RPMI8226 (cell line): ENCODE data around the gene AHSP.
A peak's percentile ranks its signal among the peaks of the same experiment; 100 is the strongest.
"Not testable (repeated sequence)": the region's sequence is repeated elsewhere in the genome, so short reads cannot be mapped to it uniquely, and the experiment has no call there.

ENCODE experiments used
- DNase-seq: peaks from one replicate; pipeline ENCODE4 v3.0.0-alpha.2; 2015

The AHSP gene

GRCh38 chr16:31501226-31501965 lies 26.3 kb upstream of the AHSP start:
- DNase-seq, result no peak

GRCh38 chr16:31501966-31502348 lies 25.7 kb upstream of the AHSP start:
- DNase-seq, result no peak

GRCh38 chr16:31502981-31503380 lies 24.7 kb upstream of the AHSP start:
- DNase-seq, result no peak

GRCh38 chr16:31503555-31503954 lies 24.1 kb upstream of the AHSP start:
- DNase-seq, result not testable (repeated sequence)

- no peak for DNase-seq
Measured at GRCh38 chr16:31504159-31504558, 23.5 kb upstream of the AHSP start.

- no peak for DNase-seq
Measured at GRCh38 chr16:31505483-31505882, 22.2 kb upstream of the AHSP start.

GRCh38 chr16:31507617-31507928 lies 20.1 kb upstream of the AHSP start:
- DNase-seq, result no peak

- DNase-seq, result peak; percentile 94
Measured at GRCh38 chr16:31507929-31508705, 19.6 kb upstream of the AHSP start, which contains the start of gene RUSF1. Gene RUSF1 (minus strand): TSS chr16:31508391. CDS start chr16:31508373, 18 bp downstream.

- DNase-seq, result no peak
Measured at GRCh38 chr16:31508706-31509195, 18.9 kb upstream of the AHSP start.

GRCh38 chr16:31513126-31513525 lies 14.6 kb upstream of the AHSP start:
- peak; percentile 57 for DNase-seq

- no peak for DNase-seq
Measured at GRCh38 chr16:31513884-31514283, 13.8 kb upstream of the AHSP start.

GRCh38 chr16:31517800-31518402 lies 9.8 kb upstream of the AHSP start:
- no peak for DNase-seq

GRCh38 chr16:31519759-31520431 lies 7.8 kb upstream of the AHSP start:
- DNase-seq, result no peak

- DNase-seq, result no peak
Measured at GRCh38 chr16:31521368-31521767, 6.3 kb upstream of the AHSP start.

GRCh38 chr16:31522071-31522470 lies 5.6 kb upstream of the AHSP start:
- no peak for DNase-seq

- not testable (repeated sequence) for DNase-seq
Measured at GRCh38 chr16:31523768-31524167, 3.9 kb upstream of the AHSP start.

GRCh38 chr16:31525113-31525512 lies 2.6 kb upstream of the AHSP start:
- no peak for DNase-seq

GRCh38 chr16:31528523-31529107 lies 915 bp downstream of the AHSP start:
- DNase-seq, result no peak

GRCh38 chr16:31529108-31529936 lies 1.6 kb downstream of the AHSP start:
- no peak for DNase-seq

- DNase-seq, result no peak
Measured at GRCh38 chr16:31529937-31530312, 2.2 kb downstream of the AHSP start.

GRCh38 chr16:31530405-31530804 lies 2.7 kb downstream of the AHSP start:
- no peak for DNase-seq

GRCh38 chr16:31531096-31531495 lies 3.4 kb downstream of the AHSP start:
- DNase-seq, result no peak
